Neural cell (in vitro differentiated cells): ENCODE data around the gene EHMT1. TPM values are rescaled to one million over a fixed set of nuclear protein-coding genes. Genes with fewer than 3 reads are reported as not detected.
"Not testable (repeated sequence)": the region's sequence is repeated elsewhere in the genome, so short reads cannot be mapped to it uniquely, and the experiment has no call there.

ENCODE experiments used
- H2AFZ ChIP-seq: fragments of 200-600, 300-800 bp; sonication (generic), shearing (Covaris generic); 2 replicates; pipeline ENCODE4 v1.6.0; 2014; ENCODE audit warnings: low read depth, mild to moderate bottlenecking, antibody characterized with exemption, low read length, moderate library complexity
- H3F3A ChIP-seq: fragments of 200-600 bp; shearing (Covaris generic); 2 replicates; pipeline ENCODE4 v1.6.1; 2016; ENCODE audit warnings: mild to moderate bottlenecking, moderate library complexity, mixed read lengths, antibody characterized with exemption, low read length; ENCODE audit not compliant: insufficient read depth, poor library complexity, severe bottlenecking
- H3K27ac ChIP-seq: fragments of 200-600, 300-800 bp; sonication (generic), shearing (Covaris generic); 2 replicates; pipeline ENCODE4 v1.5.1; 2014; ENCODE audit warnings: mild to moderate bottlenecking, low read length, moderate library complexity
- H3K27me3 ChIP-seq: fragments of 300-800, 200-600 bp; sonication (generic), shearing (Covaris generic); 2 replicates; pipeline ENCODE4 v1.6.0; 2014; ENCODE audit warnings: mild to moderate bottlenecking, low read depth, low read length, moderate library complexity; ENCODE audit not compliant: insufficient read depth
- H3K36me3 ChIP-seq: fragments of 300-800, 200-600 bp; sonication (generic), shearing (Covaris generic); 2 replicates; pipeline ENCODE4 v1.5.1; 2014; ENCODE audit warnings: mild to moderate bottlenecking, antibody characterized with exemption, low read length, moderate library complexity; ENCODE audit not compliant: insufficient read depth
- H3K4me2 ChIP-seq: fragments of 300-800, 200-600 bp; sonication (generic), shearing (Covaris generic); 2 replicates; pipeline ENCODE4 v1.6.0; 2014; ENCODE audit warnings: mild to moderate bottlenecking, low read length
- H3K4me3 ChIP-seq: fragments of 300-800, 200-600 bp; sonication (generic), shearing (Covaris generic); 2 replicates; pipeline ENCODE4 v1.5.1; 2014; ENCODE audit warnings: mild to moderate bottlenecking, low read length, moderate library complexity
- H3K79me2 ChIP-seq: fragments of 200-600 bp; shearing (Covaris generic); replicated peaks from 2 replicates; pipeline ENCODE4 v1.6.0; 2014; ENCODE audit warnings: mild to moderate bottlenecking, low read length, moderate library complexity; ENCODE audit not compliant: insufficient read depth
- H3K9ac ChIP-seq: fragments of 300-800, 200-600 bp; sonication (generic), shearing (Covaris generic); 2 replicates; pipeline ENCODE4 v1.6.1; 2016; ENCODE audit warnings: mild to moderate bottlenecking, low read length, mixed read lengths
- H3K9me2 ChIP-seq: fragments of 200-600 bp; shearing (Covaris generic); 2 replicates; pipeline ENCODE4 v1.6.1; 2016; ENCODE audit warnings: mild to moderate bottlenecking, low read length, mixed read lengths; ENCODE audit not compliant: insufficient read depth
- H3K9me3 ChIP-seq: fragments of 200-600, 300-800 bp; sonication (generic), shearing (Covaris generic); 2 replicates; pipeline ENCODE4 v1.6.1; 2016; ENCODE audit warnings: mild to moderate bottlenecking, mixed run types, low read length, moderate library complexity, mixed read lengths
- H4K20me1 ChIP-seq: fragments of 200-600 bp; shearing (Covaris generic); 2 replicates; pipeline ENCODE4 v1.6.1; 2016; ENCODE audit warnings: mild to moderate bottlenecking, mixed run types; ENCODE audit not compliant: insufficient read depth
- EP300 ChIP-seq: fragments of 450-650 bp; conservative IDR thresholded peaks from 2 replicates; pipeline ENCODE4 v1.6.1; 2014; ENCODE audit warnings: antibody characterized with exemption, mild to moderate bottlenecking, moderate library complexity; ENCODE audit not compliant: poor library complexity, severe bottlenecking
- EZH2 ChIP-seq: fragments of 200-600, 300-800 bp; shearing (Covaris generic), sonication (generic); IDR thresholded peaks from 2 replicates; pipeline ENCODE4 v1.6.1; 2014; ENCODE audit warnings: antibody characterized with exemption, low read length, borderline replicate concordance, mild to moderate bottlenecking; ENCODE audit not compliant: insufficient read depth, poor library complexity, severe bottlenecking
- MXI1 ChIP-seq: fragments of 450-650 bp; conservative IDR thresholded peaks from 2 replicates; pipeline ENCODE4 v1.6.1; 2014; ENCODE audit warnings: antibody characterized with exemption, mild to moderate bottlenecking; ENCODE audit not compliant: poor library complexity, severe bottlenecking
- POLR2AphosphoS5 ChIP-seq: IDR thresholded peaks from 2 replicates; pipeline ENCODE4 v1.6.1; 2012
- RAD21 ChIP-seq: fragments of 450-650 bp; conservative IDR thresholded peaks from 2 replicates; pipeline ENCODE4 v1.6.1; 2014; ENCODE audit warnings: antibody characterized with exemption, mild to moderate bottlenecking, moderate library complexity
- SMC3 ChIP-seq: fragments of 450-650 bp; conservative IDR thresholded peaks from 2 replicates; pipeline ENCODE4 v1.6.1; 2014; ENCODE audit warnings: antibody characterized with exemption, mild to moderate bottlenecking, moderate library complexity; ENCODE audit not compliant: poor library complexity
- TAF1 ChIP-seq: IDR thresholded peaks from 2 replicates; pipeline ENCODE4 v1.6.1; 2012; ENCODE audit warnings: low read depth
- polyA plus RNA-seq: library from polyadenylated mRNA; depleted of rRNA; stranded (reverse); fragments of >200 nt; gene quantifications from 2 replicates; pipeline ENCODE4 v1.2.3, GENCODE V29; 2014
- TF ChIP-seq, protein P1 (sequence below): fragments of 450-650 bp; IDR thresholded peaks from 2 replicates; pipeline ENCODE4 v1.5.1; 2014; ENCODE audit warnings: antibody characterized with exemption, mild to moderate bottlenecking, moderate library complexity; ENCODE audit not compliant: poor library complexity, severe bottlenecking
- TF ChIP-seq, protein P2 (sequence below): IDR thresholded peaks from 2 replicates; pipeline ENCODE4 v1.6.1; 2012; ENCODE audit warnings: borderline replicate concordance

Gene EHMT1
- polyA plus RNA-seq, 1 donor from 2014 or later: 53.0 TPM

DNA sequence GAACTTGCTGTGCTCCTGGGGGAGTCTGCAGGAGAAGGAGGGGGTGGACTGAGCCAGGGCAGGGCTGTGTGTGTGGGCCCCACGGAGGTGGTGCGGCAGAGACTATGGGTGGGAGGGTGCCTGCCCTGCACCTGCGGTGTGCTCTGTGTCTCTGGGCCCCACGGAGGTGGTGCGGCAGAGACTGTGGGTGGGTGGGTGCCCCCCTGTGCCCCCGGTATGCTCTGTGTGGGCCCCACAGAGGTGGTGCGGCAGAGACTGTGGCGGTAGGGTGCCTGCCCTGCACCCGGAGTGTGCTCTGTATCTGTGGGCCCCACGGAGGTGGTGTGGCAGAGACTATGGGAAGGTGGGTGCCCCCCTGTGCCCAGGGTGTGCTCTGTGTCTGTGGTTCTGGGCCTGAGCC, 103.7 kb downstream of the EHMT1 start:
- H3K36me3 ChIP-seq: no peaks in the 10 kb centered on the region
- no peaks in the 10 kb centered on the region for H3K9me2 ChIP-seq
- H3K9me3 ChIP-seq: peaks cover 5% of the 10 kb centered on the region
- no peaks in the 10 kb centered on the region for H3K27me3 ChIP-seq
- H3K27ac ChIP-seq: no peak overlapping the region
- H2AFZ ChIP-seq: no peak overlapping the region
- peaks cover 19% of the 10 kb centered on the region for H3K79me2 ChIP-seq
- H3F3A ChIP-seq: no peaks in the 10 kb centered on the region
- H3K4me2 ChIP-seq: no peak overlapping the region
- no peak overlapping the region for H3K4me3 ChIP-seq
- TF ChIP-seq MXI1 (no peak), EZH2 (no peak), SMC3 (no peak), RAD21 (no peak), POLR2AphosphoS5 (no peak), TAF1 (no peak), EP300 (no peak)
- TF ChIP-seq, protein P1, sequence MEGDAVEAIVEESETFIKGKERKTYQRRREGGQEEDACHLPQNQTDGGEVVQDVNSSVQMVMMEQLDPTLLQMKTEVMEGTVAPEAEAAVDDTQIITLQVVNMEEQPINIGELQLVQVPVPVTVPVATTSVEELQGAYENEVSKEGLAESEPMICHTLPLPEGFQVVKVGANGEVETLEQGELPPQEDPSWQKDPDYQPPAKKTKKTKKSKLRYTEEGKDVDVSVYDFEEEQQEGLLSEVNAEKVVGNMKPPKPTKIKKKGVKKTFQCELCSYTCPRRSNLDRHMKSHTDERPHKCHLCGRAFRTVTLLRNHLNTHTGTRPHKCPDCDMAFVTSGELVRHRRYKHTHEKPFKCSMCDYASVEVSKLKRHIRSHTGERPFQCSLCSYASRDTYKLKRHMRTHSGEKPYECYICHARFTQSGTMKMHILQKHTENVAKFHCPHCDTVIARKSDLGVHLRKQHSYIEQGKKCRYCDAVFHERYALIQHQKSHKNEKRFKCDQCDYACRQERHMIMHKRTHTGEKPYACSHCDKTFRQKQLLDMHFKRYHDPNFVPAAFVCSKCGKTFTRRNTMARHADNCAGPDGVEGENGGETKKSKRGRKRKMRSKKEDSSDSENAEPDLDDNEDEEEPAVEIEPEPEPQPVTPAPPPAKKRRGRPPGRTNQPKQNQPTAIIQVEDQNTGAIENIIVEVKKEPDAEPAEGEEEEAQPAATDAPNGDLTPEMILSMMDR: no peak
- TF ChIP-seq, protein P2, sequence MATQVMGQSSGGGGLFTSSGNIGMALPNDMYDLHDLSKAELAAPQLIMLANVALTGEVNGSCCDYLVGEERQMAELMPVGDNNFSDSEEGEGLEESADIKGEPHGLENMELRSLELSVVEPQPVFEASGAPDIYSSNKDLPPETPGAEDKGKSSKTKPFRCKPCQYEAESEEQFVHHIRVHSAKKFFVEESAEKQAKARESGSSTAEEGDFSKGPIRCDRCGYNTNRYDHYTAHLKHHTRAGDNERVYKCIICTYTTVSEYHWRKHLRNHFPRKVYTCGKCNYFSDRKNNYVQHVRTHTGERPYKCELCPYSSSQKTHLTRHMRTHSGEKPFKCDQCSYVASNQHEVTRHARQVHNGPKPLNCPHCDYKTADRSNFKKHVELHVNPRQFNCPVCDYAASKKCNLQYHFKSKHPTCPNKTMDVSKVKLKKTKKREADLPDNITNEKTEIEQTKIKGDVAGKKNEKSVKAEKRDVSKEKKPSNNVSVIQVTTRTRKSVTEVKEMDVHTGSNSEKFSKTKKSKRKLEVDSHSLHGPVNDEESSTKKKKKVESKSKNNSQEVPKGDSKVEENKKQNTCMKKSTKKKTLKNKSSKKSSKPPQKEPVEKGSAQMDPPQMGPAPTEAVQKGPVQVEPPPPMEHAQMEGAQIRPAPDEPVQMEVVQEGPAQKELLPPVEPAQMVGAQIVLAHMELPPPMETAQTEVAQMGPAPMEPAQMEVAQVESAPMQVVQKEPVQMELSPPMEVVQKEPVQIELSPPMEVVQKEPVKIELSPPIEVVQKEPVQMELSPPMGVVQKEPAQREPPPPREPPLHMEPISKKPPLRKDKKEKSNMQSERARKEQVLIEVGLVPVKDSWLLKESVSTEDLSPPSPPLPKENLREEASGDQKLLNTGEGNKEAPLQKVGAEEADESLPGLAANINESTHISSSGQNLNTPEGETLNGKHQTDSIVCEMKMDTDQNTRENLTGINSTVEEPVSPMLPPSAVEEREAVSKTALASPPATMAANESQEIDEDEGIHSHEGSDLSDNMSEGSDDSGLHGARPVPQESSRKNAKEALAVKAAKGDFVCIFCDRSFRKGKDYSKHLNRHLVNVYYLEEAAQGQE: no peak
- no peaks in the 10 kb centered on the region for H4K20me1 ChIP-seq
- no peak overlapping the region for H3K9ac ChIP-seq

DNA sequence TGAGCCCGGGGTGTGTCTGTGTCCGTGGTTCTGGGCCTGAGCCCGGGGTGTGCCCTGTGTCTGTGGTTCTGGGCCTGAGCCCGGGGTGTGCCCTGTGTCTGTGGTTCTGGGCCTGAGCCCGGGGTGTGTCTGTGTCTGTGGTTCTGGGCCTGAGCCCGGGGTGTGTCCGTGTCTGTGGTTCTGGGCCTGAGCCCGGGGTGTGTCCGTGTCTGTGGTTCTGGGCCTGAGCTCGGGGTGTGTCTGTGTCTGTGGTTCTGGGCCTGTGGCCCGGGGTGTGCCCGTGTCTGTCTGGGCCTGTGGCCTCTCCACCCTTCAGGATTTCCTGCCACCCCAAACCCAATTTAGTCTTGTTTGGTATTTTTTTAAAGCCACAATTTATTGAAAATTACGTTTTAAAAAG, 104.6 kb downstream of the EHMT1 start:
- H3K9me2 ChIP-seq, H3K4me2 ChIP-seq, H3K27ac ChIP-seq, H3K4me3 ChIP-seq, H3K9ac ChIP-seq, H3F3A ChIP-seq, H3K27me3 ChIP-seq, H3K9me3 ChIP-seq, H3K36me3 ChIP-seq, H4K20me1 ChIP-seq, H2AFZ ChIP-seq: not testable (repeated sequence)
- peaks cover 19% of the 10 kb centered on the region for H3K79me2 ChIP-seq

DNA sequence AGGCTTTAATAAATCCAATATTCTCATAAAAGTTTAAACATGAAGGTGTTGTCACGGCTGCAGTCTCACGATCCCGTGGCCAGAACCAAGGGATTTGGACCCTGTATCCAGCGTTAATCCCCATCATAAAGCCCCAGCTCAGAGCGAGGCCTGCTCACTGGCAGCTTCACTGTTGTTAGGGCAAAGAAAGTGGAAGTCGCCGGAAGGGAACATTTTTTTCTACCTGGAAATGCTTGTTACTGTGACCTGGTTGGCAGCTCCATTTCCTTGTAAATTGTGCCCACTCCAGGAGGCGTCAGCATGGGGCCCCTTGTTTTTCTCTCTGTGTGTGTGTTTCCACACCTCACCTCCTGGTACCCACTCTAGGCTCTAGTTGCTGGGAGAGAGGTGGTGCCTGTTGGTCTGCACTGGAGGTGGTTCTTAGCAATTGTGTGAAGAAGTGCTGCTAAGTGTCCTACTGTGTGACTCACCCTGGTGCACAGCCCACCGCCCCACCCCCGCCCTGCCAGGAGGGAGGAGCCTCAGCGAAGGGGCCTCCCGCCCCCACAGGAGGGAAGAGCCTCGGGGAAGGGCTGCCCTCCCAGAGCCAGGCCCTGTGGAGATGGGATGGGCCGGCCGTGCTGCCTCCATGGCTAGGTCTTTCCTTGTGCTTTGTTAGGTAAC, 105.1 kb downstream of the EHMT1 start:
- Histone ChIP-seq H3K27me3 (no peaks in the 10 kb centered on the region), H2AFZ (no peak overlapping the region), H4K20me1 (no peaks in the 10 kb centered on the region), H3K79me2 (peaks cover 19% of the 10 kb centered on the region), H3K9me3 (peaks cover 5% of the 10 kb centered on the region), H3K9me2 (no peaks in the 10 kb centered on the region), H3K9ac (no peak overlapping the region), H3K27ac (no peak overlapping the region), H3K36me3 (peaks cover 7% of the 10 kb centered on the region), H3K4me2 (no peak overlapping the region), H3F3A (no peaks in the 10 kb centered on the region), H3K4me3 (no peak overlapping the region)
- TF ChIP-seq, protein P1: no peak
- no peak for TF ChIP-seq SMC3
- no peak for TF ChIP-seq TAF1
- no peak for TF ChIP-seq POLR2AphosphoS5
- TF ChIP-seq RAD21: no peak
- TF ChIP-seq MXI1: no peak
- no peak for TF ChIP-seq EP300
- no peak for TF ChIP-seq EZH2
